Measurements from ENCODE around the gene SLC50A1. TPM values are rescaled to one million over a fixed set of nuclear protein-coding genes. Genes with fewer than 3 reads are reported as not detected.

Gene SLC50A1
- total RNA-seq, 2 experiments from 2014 or later, result 50.4 to 52.6 TPM

- ChIA-PET POLR2A (interaction anchor here (0.7 to 4.1 kb wide), 5 partner anchors 8 to 59 kb away, joined by 3 to 26 read pairs (median 4); partner anchors contain the start of gene KRTCAP2), CTCF (interaction anchor here (0.6 to 1.6 kb wide), 3 partner anchors 9 to 551 kb away, joined by 3 to 6 read pairs (median 4); no protein-coding TSS in a partner anchor)
- DNase-seq, result no peak
- Mint-ChIP-seq H3K4me3 (no peak overlapping the region), H3K36me3 (ENCODE audit: low read depth) (peaks cover 30% of the 10 kb centered on the region), H3K27ac (no peak overlapping the region), H3K27me3 (no peaks in the 10 kb centered on the region), H3K4me1 (peaks cover 16% of the 10 kb centered on the region), H3K9me3 (no peaks in the 10 kb centered on the region)
Observed at GRCh38 chr1:155184835-155185782, 49.5 kb downstream of the SLC50A1 start.

GRCh38 chr1:155185783-155186066 lies 50.1 kb downstream of the SLC50A1 start:
- no peak overlapping the region for H3K4me3 Mint-ChIP-seq
- no peaks in the 10 kb centered on the region for H3K27me3 Mint-ChIP-seq
- POLR2A ChIA-PET, result interaction anchor here (1.6 to 4.1 kb wide), 2 partner anchors 8 to 13 kb away, joined by 4 to 26 read pairs; partner anchors contain the start of gene KRTCAP2
- no peak for DNase-seq
- CTCF ChIA-PET, result interaction anchor here (1.3 kb wide), 1 partner anchor 9 kb away, joined by 3 read pairs; no protein-coding TSS in a partner anchor
- no peaks in the 10 kb centered on the region for H3K9me3 Mint-ChIP-seq
- H3K36me3 Mint-ChIP-seq (ENCODE audit: low read depth), result peaks cover 30% of the 10 kb centered on the region
- H3K4me1 Mint-ChIP-seq, result peaks cover 16% of the 10 kb centered on the region
- H3K27ac Mint-ChIP-seq, result no peak overlapping the region

GRCh38 chr1:155186067-155186793 lies 50.6 kb downstream of the SLC50A1 start:
- POLR2A ChIA-PET, result interaction anchor here (1.0 to 4.1 kb wide), 3 partner anchors 7 to 41 kb away, joined by 4 to 26 read pairs (median 4); partner anchors contain the start of gene KRTCAP2

DNA sequence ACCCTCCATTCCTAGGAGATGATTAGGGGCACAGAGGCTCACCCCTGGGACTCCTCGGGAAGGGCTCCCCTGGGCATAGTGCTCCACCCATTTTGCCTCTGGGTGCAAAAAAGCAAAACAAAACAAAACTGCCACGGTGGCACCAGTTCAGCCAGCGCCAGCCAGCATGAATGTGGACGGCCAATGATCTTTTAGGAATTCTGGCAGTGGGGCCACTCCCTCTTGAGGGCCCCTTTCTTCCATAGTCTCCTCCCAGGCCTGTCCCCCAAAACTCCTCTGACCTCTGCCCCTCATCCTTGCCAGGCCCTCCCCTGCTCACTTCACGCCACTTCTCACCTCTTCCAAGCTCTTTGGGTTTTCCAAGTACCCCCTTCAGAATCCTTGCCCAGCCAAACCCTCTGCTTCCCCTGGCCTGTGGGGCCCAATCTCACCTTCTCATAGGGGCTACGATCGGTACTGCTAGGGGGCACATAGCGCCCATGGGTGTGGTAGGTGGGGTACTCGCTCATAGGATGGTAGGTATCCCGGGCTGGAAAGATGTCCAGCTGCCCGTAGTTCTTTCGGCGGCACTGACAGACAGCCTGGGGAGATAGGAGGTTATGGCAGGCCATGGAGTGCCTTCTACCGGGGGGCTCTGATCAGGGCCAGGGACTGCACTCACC lies 51.3 kb downstream of the SLC50A1 start:
- POLR2A ChIA-PET, result interaction anchor here (1.0 to 1.6 kb wide), 2 partner anchors 14 to 40 kb away, joined by 4 read pairs; partner anchors contain the start of gene KRTCAP2
- Mint-ChIP-seq H3K36me3 (ENCODE audit: low read depth) (peaks cover 24% of the 10 kb centered on the region), H3K9me3 (no peaks in the 10 kb centered on the region), H3K27me3 (no peaks in the 10 kb centered on the region), H3K4me3 (no peak overlapping the region), H3K4me1 (peaks cover 12% of the 10 kb centered on the region), H3K27ac (no peak overlapping the region)
- no peak for DNase-seq
- CTCF ChIA-PET, result interaction anchor here (0.7 kb wide), 1 partner anchor 169 kb away, joined by 4 read pairs; no protein-coding TSS in a partner anchor

More at GRCh38 chr1:155186067-155186793, 50.6 kb downstream of the SLC50A1 start:
- Mint-ChIP-seq H3K9me3 (no peaks in the 10 kb centered on the region), H3K36me3 (ENCODE audit: low read depth) (peaks cover 29% of the 10 kb centered on the region), H3K4me1 (peaks cover 15% of the 10 kb centered on the region), H3K27ac (no peak overlapping the region), H3K4me3 (no peak overlapping the region), H3K27me3 (no peaks in the 10 kb centered on the region)
- no peak for DNase-seq
- CTCF ChIA-PET, result interaction anchor here (0.7 to 1.3 kb wide), 2 partner anchors 8 to 168 kb away, joined by 3 to 4 read pairs; no protein-coding TSS in a partner anchor

- Mint-ChIP-seq H3K4me1 (peaks cover 17% of the 10 kb centered on the region), H3K27ac (no peak overlapping the region), H3K27me3 (no peaks in the 10 kb centered on the region), H3K4me3 (no peak overlapping the region), H3K9me3 (no peaks in the 10 kb centered on the region), H3K36me3 (ENCODE audit: low read depth) (peaks cover 22% of the 10 kb centered on the region)
- DNase-seq, result no peak
- CTCF ChIA-PET, result no interaction called here
- POLR2A ChIA-PET, result interaction anchor here (1.0 kb wide), 1 partner anchor 40 kb away, joined by 4 read pairs; no protein-coding TSS in a partner anchor
Observed at GRCh38 chr1:155187456-155187891, 51.8 kb downstream of the SLC50A1 start.

DNA sequence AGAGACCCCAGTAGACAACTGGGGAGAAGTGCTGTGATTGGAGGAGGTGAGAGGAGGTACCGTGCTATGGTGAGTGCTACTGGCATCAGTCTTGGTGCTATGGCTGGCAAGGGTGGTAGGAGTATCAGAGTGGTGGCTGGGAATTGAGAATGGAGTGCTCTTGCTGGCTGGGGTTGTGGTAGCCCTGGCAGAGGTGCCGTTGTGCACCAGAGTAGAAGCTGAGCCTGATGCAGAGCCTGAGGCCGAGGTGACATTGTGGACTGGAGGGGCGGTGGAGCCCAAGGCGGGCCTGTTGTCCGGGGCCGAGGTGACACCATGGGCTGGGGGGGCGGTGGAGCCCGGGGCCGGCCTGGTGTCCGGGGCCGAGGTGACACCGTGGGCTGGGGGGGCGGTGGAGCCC lies 52.6 kb downstream of the SLC50A1 start:
- peaks cover 22% of the 10 kb centered on the region for H3K4me1 Mint-ChIP-seq
- no peak for DNase-seq
- peaks cover 19% of the 10 kb centered on the region for H3K36me3 Mint-ChIP-seq (ENCODE audit: low read depth)
- H3K27me3 Mint-ChIP-seq, result no peaks in the 10 kb centered on the region
- H3K27ac Mint-ChIP-seq, result peak overlapping the region; percentile 74
- POLR2A ChIA-PET, result no interaction called here
- no peak overlapping the region for H3K4me3 Mint-ChIP-seq
- CTCF ChIA-PET, result no interaction called here
- H3K9me3 Mint-ChIP-seq, result no peaks in the 10 kb centered on the region

Other genes with a start within 250 kb of the SLC50A1 start
- gene PMVK, start 199.1 kb upstream of the SLC50A1 start, total RNA-seq, result 10 to 100 TPM; 40.7 to 41.8 TPM
- gene PBXIP1, start 179.8 kb upstream of the SLC50A1 start, total RNA-seq, result 100 to 1,000 TPM; 169 TPM
- 10 to 100 TPM; 48.7 to 49.7 TPM for gene PYGO2, start 174.1 kb upstream of the SLC50A1 start, total RNA-seq
- 10 to 100 TPM; 80.7 to 80.8 TPM for gene SHC1, start 165.1 kb upstream of the SLC50A1 start, total RNA-seq
- gene CKS1B, start 161.2 kb upstream of the SLC50A1 start, total RNA-seq, result 100 to 1,000 TPM; 151 to 162 TPM
- gene FLAD1, start 152.5 kb upstream of the SLC50A1 start, total RNA-seq, result 10 to 100 TPM; 34.7 to 35.1 TPM
- gene LENEP, start 142.3 kb upstream of the SLC50A1 start, total RNA-seq, result 1 to 10 TPM in 1 of 2 experiments, under 1 TPM in 1; 0.35 to 1.2 TPM
- gene ZBTB7B, start 133.1 kb upstream of the SLC50A1 start, total RNA-seq, result 100 to 1,000 TPM; 151 to 152 TPM
- under 1 TPM; 0.18 to 0.40 TPM for gene DCST2, start 102.1 kb upstream of the SLC50A1 start, total RNA-seq
- gene DCST1, start 102.0 kb upstream of the SLC50A1 start, total RNA-seq, result not detected
- 10 to 100 TPM; 73.9 to 76.4 TPM for gene ADAM15, start 84.5 kb upstream of the SLC50A1 start, total RNA-seq
- 1 to 10 TPM; 6.6 to 8.5 TPM for gene EFNA4, start 72.1 kb upstream of the SLC50A1 start, total RNA-seq
- gene EFNA3, start 57.0 kb upstream of the SLC50A1 start, total RNA-seq, result 1 to 10 TPM; 3.9 to 4.9 TPM
- gene EFNA1, start 8.0 kb upstream of the SLC50A1 start, total RNA-seq, result not detected
- 10 to 100 TPM; 80.2 to 80.6 TPM for gene DPM3, start 4.7 kb downstream of the SLC50A1 start, total RNA-seq
- 100 to 1,000 TPM; 203 to 224 TPM for gene KRTCAP2, start 37.5 kb downstream of the SLC50A1 start, total RNA-seq
- gene TRIM46, start 38.0 kb downstream of the SLC50A1 start, total RNA-seq, result 10 to 100 TPM; 17.8 to 18.3 TPM
- gene THBS3, start 72.0 kb downstream of the SLC50A1 start, total RNA-seq, result 10 to 100 TPM; 30.7 to 32.3 TPM
- 10 to 100 TPM; 41.2 to 43.1 TPM for gene MTX1, start 72.8 kb downstream of the SLC50A1 start, total RNA-seq
- gene ENTREP3, start 119.6 kb downstream of the SLC50A1 start, total RNA-seq, result 10 to 100 TPM; 26.3 to 27.3 TPM
- gene SCAMP3, start 126.5 kb downstream of the SLC50A1 start, total RNA-seq, result 10 to 100 TPM; 87.5 to 91.9 TPM
- 10 to 100 TPM; 78.0 to 82.0 TPM for gene CLK2, start 137.7 kb downstream of the SLC50A1 start, total RNA-seq
- gene HCN3, start 141.6 kb downstream of the SLC50A1 start, total RNA-seq, result 1 to 10 TPM; 3.7 to 4.9 TPM
- not detected for gene PKLR, start 165.6 kb downstream of the SLC50A1 start, total RNA-seq
- 100 to 1,000 TPM; 350 to 352 TPM for gene FDPS, start 173.0 kb downstream of the SLC50A1 start, total RNA-seq
- 10 to 100 TPM; 24.6 to 26.2 TPM for gene RUSC1, start 185.0 kb downstream of the SLC50A1 start, total RNA-seq

Data from activated CD4-positive, alpha-beta memory T cell treated with anti-CD3 and anti-CD28 coated beads, Interleukin-2, amount 10 ng/mL, durations not matched to agents 7 days and 5 days (primary cell).